Sigmoid colon (tissue), 7 donors: ENCODE measurements around the gene ID3. TPM values are rescaled to one million over a fixed set of nuclear protein-coding genes. Genes with fewer than 3 reads are reported as not detected.

Experiments
- DNase-seq: peaks from one replicate; pipeline ENCODE4 v3.0.0-alpha.2; 2019
- H3K27ac ChIP-seq, 4 donors: fragments of 200-600 bp; sonication (generic); one replicate each; pipeline ENCODE4 v1.5.1; 2016 to 2019; ENCODE audit warnings: mild to moderate bottlenecking in 1 of 4
- H3K27me3 ChIP-seq, 3 donors: fragments of 200-600 bp; sonication (generic); one replicate each; pipeline ENCODE4 v1.5.1; 2019; ENCODE audit warnings: mild to moderate bottlenecking in 1 of 3
- H3K36me3 ChIP-seq, 4 donors: fragments of 200-600 bp; sonication (generic); one replicate each; pipeline ENCODE4 v1.5.1; 2016 to 2019
- H3K4me1 ChIP-seq, 4 donors: fragments of 200-600 bp; sonication (generic); one replicate each; pipeline ENCODE4 v1.5.1; 2017 to 2019
- H3K4me3 ChIP-seq, 4 donors: fragments of 200-600 bp; sonication (generic); one replicate each; pipeline ENCODE4 v1.5.1; 2017 to 2019; ENCODE audit warnings: mild to moderate bottlenecking in 2 of 4, moderate library complexity in 1 of 4
- H3K9me3 ChIP-seq, 4 donors: fragments of 200-600 bp in 3 of 4; sonication (generic) in 3 of 4; one replicate each; pipeline versions ENCODE4 v1.5.1 to v1.6.1; 2013 to 2019
- CTCF ChIP-seq, 4 experiments: fragments of 450-650 bp in 3 of 4; fragments of 200-600 bp in 1 of 4; IDR thresholded peaks; one replicate each; pipeline ENCODE4 v1.5.1; 2016 to 2019; ENCODE audit warnings: antibody characterized with exemption in 4 of 4, mild to moderate bottlenecking in 3 of 4, moderate library complexity in 2 of 4
- EP300 ChIP-seq, 4 donors: sonication (generic); formaldehyde crosslinking; IDR thresholded peaks; one replicate each; pipeline ENCODE4 v1.6.1; 2017; ENCODE audit warnings: antibody characterized with exemption in 4 of 4
- POLR2A ChIP-seq, 2 donors: fragments of 450-650 bp; IDR thresholded peaks; one replicate each; pipeline ENCODE4 v1.6.1; 2016; ENCODE audit warnings: antibody characterized with exemption in 2 of 2, mild to moderate bottlenecking in 2 of 2, moderate library complexity in 2 of 2
- POLR2AphosphoS5 ChIP-seq, 4 donors: sonication (generic); formaldehyde crosslinking; IDR thresholded peaks; one replicate each; pipeline ENCODE4 v1.6.1; 2017; ENCODE audit warnings: antibody characterized with exemption in 4 of 4
- WGBS, 2 donors: extraction: QIAGEN DNeasy Blood & Tissue Kit; methylation state at CpG; one replicate each; pipeline ENCODE4 v1.1.7; 2013; 5-methylcytosine and 5-hydroxymethylcytosine counted together
- intact Hi-C: fragments of 100-400 bp; cut with DNase I; formaldehyde crosslinking; loops from one replicate; pipeline ENCODE4 v1.15.1; 2023
- polyA plus RNA-seq, 3 donors: library from polyadenylated mRNA; stranded (reverse); fragments of 200-250 nt; gene quantifications; one replicate each; pipeline ENCODE4 v1.2.3, GENCODE V29; 2013
- total RNA-seq, 4 donors: library from RNA; depleted of rRNA; stranded (reverse); fragments of >200 nt; gene quantifications; one replicate each; pipeline ENCODE4 v1.1.0, GENCODE V29; 2016
- donor health status: healthy with polysubstance abuse.
- donor health status: Bipolar disorder and iron deficiency.
- donor health status: healthy.

ID3 gene
- total and polyA plus RNA-seq, 7 donors = 72.1 to 232 (median 114) TPM

- H3K27ac ChIP-seq = no peak overlapping the region
- H3K9me3 ChIP-seq = no peaks in the 10 kb centered on the region
- WGBS, 2 donors = 7 to 16% methylated on average over 9 of the region's 9 CpGs
- H3K4me3 ChIP-seq = no peak overlapping the region
- peaks cover 7 to 38% (median 8%) of the 10 kb centered on the region in 3 donors for H3K27me3 ChIP-seq
- peaks cover 0 to 7% (median 2%) of the 10 kb centered on the region in 4 donors for H3K4me1 ChIP-seq
- TF ChIP-seq POLR2A (IDR thresholded peaks at IDR 0.05) (no peak), POLR2AphosphoS5 (IDR thresholded peaks at IDR 0.05) (no peak), CTCF (IDR thresholded peaks at IDR 0.05) (no peak)
- H3K36me3 ChIP-seq = no peaks in the 10 kb centered on the region
- intact Hi-C loops = no loop called here
- no peak for DNase-seq
Measured at GRCh38 chr1:23524716-23525401, 34.4 kb downstream of the ID3 start.

GRCh38 chr1:23524163-23524562 lies 35.1 kb downstream of the ID3 start:
- peaks cover 0 to 7% (median 2%) of the 10 kb centered on the region in 4 donors for H3K4me1 ChIP-seq
- TF ChIP-seq POLR2AphosphoS5 (IDR thresholded peaks at IDR 0.05) (no peak), CTCF (IDR thresholded peaks at IDR 0.05) (no peak), EP300 (IDR thresholded peaks at IDR 0.05) (no peak), POLR2A (IDR thresholded peaks at IDR 0.05) (no peak)
- 12 to 53% methylated on average over 3 of the region's 3 CpGs for whole genome bisulfite sequencing, 2 donors
- H3K27me3 ChIP-seq = peaks cover 1 to 31% (median 7%) of the 10 kb centered on the region in 3 donors
- no peaks in the 10 kb centered on the region for H3K9me3 ChIP-seq
- intact Hi-C loops = no loop called here
- DNase-seq = no peak
- no peak overlapping the region for H3K4me3 ChIP-seq
- H3K27ac ChIP-seq = no peak overlapping the region
- no peaks in the 10 kb centered on the region for H3K36me3 ChIP-seq

- DNase-seq = no peak
- intact Hi-C loops = no loop called here
- H3K4me1 ChIP-seq = no peaks in the 10 kb centered on the region
- 82 to 86% methylated on average over 7 of the region's 7 CpGs for WGBS, 2 donors
- H3K27ac ChIP-seq = no peak overlapping the region
- H3K27me3 ChIP-seq = peaks cover 0 to 17% (median 0%) of the 10 kb centered on the region in 3 donors
- TF ChIP-seq POLR2A (IDR thresholded peaks at IDR 0.05) (no peak), EP300 (IDR thresholded peaks at IDR 0.05) (no peak), CTCF (IDR thresholded peaks at IDR 0.05) (no peak), POLR2AphosphoS5 (IDR thresholded peaks at IDR 0.05) (no peak)
- no peaks in the 10 kb centered on the region for H3K36me3 ChIP-seq
- H3K4me3 ChIP-seq = no peak overlapping the region
- no peaks in the 10 kb centered on the region for H3K9me3 ChIP-seq
Measured at GRCh38 chr1:23522244-23522982, 36.9 kb downstream of the ID3 start.

- Histone ChIP-seq H3K9me3 (no peaks in the 10 kb centered on the region), H3K27ac (no peak overlapping the region), H3K4me3 (no peak overlapping the region), H3K36me3 (no peaks in the 10 kb centered on the region), H3K4me1 (no peaks in the 10 kb centered on the region), H3K27me3 (peaks cover 0 to 8% (median 0%) of the 10 kb centered on the region in 3 donors)
- 96 to 97% methylated on average over 16 of the region's 16 CpGs for WGBS, 2 donors
- intact Hi-C loops = no loop called here
- TF ChIP-seq EP300 (IDR thresholded peaks at IDR 0.05) = no peak
- no peak for TF ChIP-seq POLR2AphosphoS5 (IDR thresholded peaks at IDR 0.05)
- no peak for TF ChIP-seq POLR2A (IDR thresholded peaks at IDR 0.05)
- TF ChIP-seq CTCF (IDR thresholded peaks at IDR 0.05) = no peak
- no peak for DNase-seq
Measured at GRCh38 chr1:23521588-23521987, 37.7 kb downstream of the ID3 start.
